ENCODE data around the gene SPRYD4. TPM values are rescaled to one million over a fixed set of nuclear protein-coding genes. Genes with fewer than 3 reads are reported as not detected.
"Not testable (repeated sequence)": the region's sequence is repeated elsewhere in the genome, so short reads cannot be mapped to it uniquely, and the experiment has no call there.

SPRYD4 gene
- polyA plus RNA-seq, 1 donor (not counting 4 experiments of a cell fraction or from before 2014, with no cell fraction given): 3.1 TPM

- Histone ChIP-seq H3K79me2 (ENCODE audit: control insufficient read depth, insufficient read depth, low read length) (peaks cover 7% of the 10 kb centered on the region), H3K9me1 (ENCODE audit: control insufficient read depth, extremely low read depth, insufficient read depth, low read length) (no peaks in the 10 kb centered on the region), H3K27ac (ENCODE audit: control insufficient read depth, insufficient read depth, low read length) (no peak overlapping the region), H3K4me3 (ENCODE audit: control insufficient read depth in 2 of 3, extremely low read depth in 1 of 3, insufficient read depth in 2 of 3, low read depth in 1 of 3, low read length in 3 of 3) (no peak overlapping the region), H4K20me1 (ENCODE audit: control insufficient read depth, extremely low read depth, insufficient read depth, low read length) (no peaks in the 10 kb centered on the region), H2AFZ (ENCODE audit: control insufficient read depth, low read length) (no peak overlapping the region), H3K4me2 (ENCODE audit: control insufficient read depth, extremely low read depth, insufficient read depth, low read depth, low read length) (no peak overlapping the region), H3K27me3 (ENCODE audit: control insufficient read depth, extremely low read depth, insufficient read depth, low read length) (no peaks in the 10 kb centered on the region), H3K9me3 (ENCODE audit: control insufficient read depth, low read depth, low read length) (no peaks in the 10 kb centered on the region), H3K9ac (ENCODE audit: control insufficient read depth, extremely low read depth, insufficient read depth, low read length) (no peak overlapping the region), H3K36me3 (ENCODE audit: control insufficient read depth in 2 of 2, extremely low read depth in 1 of 2, insufficient read depth in 2 of 2, low read length in 2 of 2) (peaks cover 0 to 20% of the 10 kb centered on the region in 2 experiments), H3K4me1 (ENCODE audit: control insufficient read depth, extremely low read depth, insufficient read depth, low read length) (no peaks in the 10 kb centered on the region)
- DNase-seq (ENCODE audit: low read depth, low spot score) (no peak), FAIRE-seq (no peak)
- dilution Hi-C loops (cut with MboI; ENCODE audit: extremely low pct_ligation_motif_present, low sequenced_read_pairs): no loop called here
- TF ChIP-seq EZH2 (IDR thresholded peaks at IDR 0.05; ENCODE audit: low read length) (no peak), CTCF (optimal IDR thresholded peaks at IDR 0.05 in 1 of 3, IDR thresholded peaks at IDR 0.05 in 1 of 3, conservative IDR thresholded peaks at IDR 0.05 in 1 of 3; ENCODE audit: extremely low read depth in 1 of 3, insufficient read depth in 2 of 3, low read length in 3 of 3) (no peak)
Observed at GRCh38 chr12:56434828-56435227, 33.5 kb upstream of the SPRYD4 start.

GRCh38 chr12:56437430-56438176 is 30.8 kb upstream of the SPRYD4 start:
- H3K4me1 ChIP-seq (ENCODE audit: control insufficient read depth, extremely low read depth, insufficient read depth, low read length): no peaks in the 10 kb centered on the region
- dilution Hi-C loops (cut with MboI; ENCODE audit: extremely low pct_ligation_motif_present, low sequenced_read_pairs): no loop called here
- no peak overlapping the region for H3K4me3 ChIP-seq (ENCODE audit: control insufficient read depth in 2 of 3, extremely low read depth in 1 of 3, insufficient read depth in 2 of 3, low read depth in 1 of 3, low read length in 3 of 3)
- no peak overlapping the region for H3K9ac ChIP-seq (ENCODE audit: control insufficient read depth, extremely low read depth, insufficient read depth, low read length)
- no peak for DNase-seq (ENCODE audit: low read depth, low spot score)
- H3K9me3 ChIP-seq (ENCODE audit: control insufficient read depth, low read depth, low read length): no peaks in the 10 kb centered on the region
- H3K27me3 ChIP-seq (ENCODE audit: control insufficient read depth, extremely low read depth, insufficient read depth, low read length): no peaks in the 10 kb centered on the region
- no peaks in the 10 kb centered on the region for H4K20me1 ChIP-seq (ENCODE audit: control insufficient read depth, extremely low read depth, insufficient read depth, low read length)
- no peak overlapping the region for H3K4me2 ChIP-seq (ENCODE audit: control insufficient read depth, extremely low read depth, insufficient read depth, low read depth, low read length)
- no peaks in the 10 kb centered on the region for H3K9me1 ChIP-seq (ENCODE audit: control insufficient read depth, extremely low read depth, insufficient read depth, low read length)
- peaks cover 0 to 10% of the 10 kb centered on the region in 2 experiments for H3K36me3 ChIP-seq (ENCODE audit: control insufficient read depth in 2 of 2, extremely low read depth in 1 of 2, insufficient read depth in 2 of 2, low read length in 2 of 2)
- TF ChIP-seq EZH2 (IDR thresholded peaks at IDR 0.05; ENCODE audit: low read length) (no peak), CTCF (optimal IDR thresholded peaks at IDR 0.05 in 1 of 3, IDR thresholded peaks at IDR 0.05 in 1 of 3, conservative IDR thresholded peaks at IDR 0.05 in 1 of 3; ENCODE audit: extremely low read depth in 1 of 3, insufficient read depth in 2 of 3, low read length in 3 of 3) (no peak)
- no peak for FAIRE-seq
- no peak overlapping the region for H3K27ac ChIP-seq (ENCODE audit: control insufficient read depth, insufficient read depth, low read length)
- H3K79me2 ChIP-seq (ENCODE audit: control insufficient read depth, insufficient read depth, low read length): peaks cover 22% of the 10 kb centered on the region
- no peak overlapping the region for H2AFZ ChIP-seq (ENCODE audit: control insufficient read depth, low read length)

- H3K9me1 ChIP-seq (ENCODE audit: control insufficient read depth, extremely low read depth, insufficient read depth, low read length); H3K4me3 ChIP-seq (ENCODE audit: control insufficient read depth in 2 of 3, extremely low read depth in 1 of 3, insufficient read depth in 2 of 3, low read depth in 1 of 3, low read length in 3 of 3); H3K36me3 ChIP-seq (ENCODE audit: control insufficient read depth in 2 of 2, extremely low read depth in 1 of 2, insufficient read depth in 2 of 2, low read length in 2 of 2); DNase-seq (ENCODE audit: low read depth, low spot score); dilution Hi-C loops (cut with MboI; ENCODE audit: extremely low pct_ligation_motif_present, low sequenced_read_pairs); H3K27me3 ChIP-seq (ENCODE audit: control insufficient read depth, extremely low read depth, insufficient read depth, low read length); H3K4me2 ChIP-seq (ENCODE audit: control insufficient read depth, extremely low read depth, insufficient read depth, low read depth, low read length); H3K4me1 ChIP-seq (ENCODE audit: control insufficient read depth, extremely low read depth, insufficient read depth, low read length); H2AFZ ChIP-seq (ENCODE audit: control insufficient read depth, low read length); FAIRE-seq; H3K9ac ChIP-seq (ENCODE audit: control insufficient read depth, extremely low read depth, insufficient read depth, low read length); H3K27ac ChIP-seq (ENCODE audit: control insufficient read depth, insufficient read depth, low read length); H3K9me3 ChIP-seq (ENCODE audit: control insufficient read depth, low read depth, low read length); H4K20me1 ChIP-seq (ENCODE audit: control insufficient read depth, extremely low read depth, insufficient read depth, low read length): not testable (repeated sequence)
- peaks cover 15% of the 10 kb centered on the region for H3K79me2 ChIP-seq (ENCODE audit: control insufficient read depth, insufficient read depth, low read length)
Observed at GRCh38 chr12:56443208-56443607, 25.2 kb upstream of the SPRYD4 start.

Data from keratinocyte (primary cell).